HUES6 (cell line): ENCODE results near the gene KCNJ6.
"Not testable (repeated sequence)": the region's sequence is repeated elsewhere in the genome, so short reads cannot be mapped to it uniquely, and the experiment has no call there.

Experiments used
- H3K27ac ChIP-seq: 2 replicates; pipeline ENCODE4 v1.7.0; 2013; ENCODE audit warnings: low read depth, mild to moderate bottlenecking, low read length, inconsistent platforms
- H3K27me3 ChIP-seq: 2 replicates; pipeline ENCODE4 v1.6.1; 2013; ENCODE audit warnings: low read length; ENCODE audit not compliant: control insufficient read depth, insufficient read depth
- H3K36me3 ChIP-seq: 2 replicates; pipeline ENCODE4 v1.6.1; 2013; ENCODE audit warnings: low read length; ENCODE audit not compliant: control insufficient read depth, insufficient read depth
- H3K4me1 ChIP-seq: 2 replicates; pipeline ENCODE4 v1.6.1; 2013; ENCODE audit warnings: low read length; ENCODE audit not compliant: control insufficient read depth, insufficient read depth
- H3K4me3 ChIP-seq: 2 replicates; pipeline ENCODE4 v1.5.1; 2013; ENCODE audit warnings: low read depth, low read length
- H3K9ac ChIP-seq: one replicate; pipeline ENCODE4 v1.6.1; 2013; ENCODE audit warnings: mild to moderate bottlenecking, low read length
- H3K9me3 ChIP-seq: 2 replicates; pipeline ENCODE4 v1.6.1; 2013; ENCODE audit warnings: low read depth, low read length; ENCODE audit not compliant: control insufficient read depth, insufficient read depth

KCNJ6 gene

DNA sequence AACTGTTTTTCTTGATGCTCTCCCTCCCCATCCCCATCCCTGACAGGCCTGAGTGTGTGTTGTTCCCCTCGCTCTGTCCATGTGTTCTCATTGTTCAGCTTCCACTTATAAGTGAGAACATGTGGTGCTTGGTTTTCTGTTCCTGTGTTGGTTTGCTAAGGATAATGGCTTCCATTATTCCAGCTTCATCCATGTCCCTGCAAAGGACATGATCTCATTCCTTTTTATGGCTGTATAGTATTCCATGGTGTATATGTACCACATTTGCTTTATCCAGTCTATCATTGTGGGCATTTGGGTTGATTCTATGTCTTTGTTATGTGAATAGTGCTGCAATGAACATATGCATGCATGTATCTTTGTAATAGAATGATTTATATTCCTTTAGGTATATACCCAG lies 254.0 kb downstream of the KCNJ6 start:
- Histone ChIP-seq H3K9me3 (peaks cover 13% of the 10 kb centered on the region; the same call in 1 of the 2 replicates), H3K4me1 (peaks cover 16% of the 10 kb centered on the region; the same call in 1 of the 2 replicates)
- H3K9ac ChIP-seq, H3K4me3 ChIP-seq, H3K36me3 ChIP-seq, H3K27me3 ChIP-seq, H3K27ac ChIP-seq: not testable (repeated sequence)

DNA sequence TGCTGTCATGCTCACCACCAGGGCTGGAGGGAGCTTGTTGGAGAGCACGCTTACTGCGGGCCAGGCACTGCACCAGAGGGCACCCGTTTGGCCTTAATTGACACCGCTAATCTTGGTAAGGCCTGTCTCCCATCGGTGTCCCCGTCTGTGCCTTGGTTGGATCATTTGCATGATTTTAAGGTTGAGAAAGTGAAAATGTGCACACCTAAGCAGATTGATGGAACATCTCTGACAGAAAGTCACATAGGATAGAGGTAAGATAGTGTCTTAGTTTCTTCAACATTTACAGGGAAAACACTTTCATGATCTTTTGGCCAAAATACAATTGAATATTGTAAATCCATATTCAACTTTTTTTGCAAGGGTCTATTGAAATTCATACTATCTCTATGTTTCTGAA lies 255.5 kb downstream of the KCNJ6 start:
- Histone ChIP-seq H3K4me3 (no peak overlapping the region), H3K9ac (no peak overlapping the region), H3K27me3 (no peaks in the 10 kb centered on the region; the same call in 1 of the 2 replicates), H3K9me3 (peaks cover 7% of the 10 kb centered on the region; the same call in 1 of the 2 replicates), H3K36me3 (no peaks in the 10 kb centered on the region), H3K27ac (no peak overlapping the region), H3K4me1 (peaks cover 10% of the 10 kb centered on the region; the same call in 1 of the 2 replicates)

- H3K9ac ChIP-seq = no peak overlapping the region
- no peaks in the 10 kb centered on the region for H3K9me3 ChIP-seq
- no peaks in the 10 kb centered on the region for H3K36me3 ChIP-seq
- no peak overlapping the region for H3K27ac ChIP-seq
- H3K4me3 ChIP-seq = no peak overlapping the region
- no peaks in the 10 kb centered on the region for H3K27me3 ChIP-seq
- H3K4me1 ChIP-seq = peaks cover 7% of the 10 kb centered on the region; the same call in 1 of the 2 replicates
Measured at GRCh38 chr21:37659874-37660273, 256.4 kb downstream of the KCNJ6 start.

GRCh38 chr21:37658817-37659458 lies 257.3 kb downstream of the KCNJ6 start:
- Histone ChIP-seq H3K9ac (no peak overlapping the region), H3K27me3 (no peaks in the 10 kb centered on the region), H3K9me3 (no peaks in the 10 kb centered on the region), H3K4me1 (peaks cover 7% of the 10 kb centered on the region; the same call in 1 of the 2 replicates), H3K4me3 (no peak overlapping the region), H3K36me3 (no peaks in the 10 kb centered on the region), H3K27ac (no peak overlapping the region)

GRCh38 chr21:37658121-37658816 lies 258.0 kb downstream of the KCNJ6 start:
- Histone ChIP-seq H3K9me3 (no peaks in the 10 kb centered on the region), H3K4me3 (no peak overlapping the region), H3K27ac (no peak overlapping the region), H3K9ac (no peak overlapping the region), H3K4me1 (peaks cover 7% of the 10 kb centered on the region; the same call in 1 of the 2 replicates), H3K36me3 (no peaks in the 10 kb centered on the region), H3K27me3 (no peaks in the 10 kb centered on the region)

DNA sequence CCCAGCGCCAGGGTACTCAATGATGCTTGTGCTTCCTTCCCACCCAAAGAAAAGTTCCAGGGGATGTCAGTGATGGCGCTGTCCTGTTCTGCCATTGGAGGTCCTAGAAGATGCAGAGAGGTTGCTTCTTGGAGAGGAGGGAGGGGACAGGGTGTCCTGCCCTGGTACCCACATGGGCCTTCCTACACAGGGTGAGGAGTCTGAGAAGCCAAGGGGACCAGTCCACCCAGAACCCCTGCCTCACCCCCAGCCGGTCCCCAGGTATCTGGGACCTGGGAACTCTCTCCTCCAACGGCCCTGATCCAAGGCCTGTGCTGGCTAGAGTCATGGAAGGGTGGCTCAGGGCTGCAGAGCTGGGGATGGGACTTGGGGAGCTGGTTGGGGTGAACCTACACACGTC lies 259.4 kb downstream of the KCNJ6 start:
- no peak overlapping the region for H3K4me3 ChIP-seq
- H3K36me3 ChIP-seq = no peaks in the 10 kb centered on the region
- no peak overlapping the region for H3K27ac ChIP-seq
- H3K9me3 ChIP-seq = no peaks in the 10 kb centered on the region
- H3K4me1 ChIP-seq = peaks cover 7% of the 10 kb centered on the region; the same call in 1 of the 2 replicates
- H3K27me3 ChIP-seq = no peaks in the 10 kb centered on the region
- H3K9ac ChIP-seq = no peak overlapping the region

- H3K9me3 ChIP-seq = no peaks in the 10 kb centered on the region
- no peaks in the 10 kb centered on the region for H3K36me3 ChIP-seq
- peaks cover 7% of the 10 kb centered on the region; the same call in 1 of the 2 replicates for H3K4me1 ChIP-seq
- no peaks in the 10 kb centered on the region for H3K27me3 ChIP-seq
- H3K27ac ChIP-seq = no peak overlapping the region
- H3K9ac ChIP-seq = no peak overlapping the region
- no peak overlapping the region for H3K4me3 ChIP-seq
Measured at GRCh38 chr21:37655611-37656300, 260.5 kb downstream of the KCNJ6 start.

DNA sequence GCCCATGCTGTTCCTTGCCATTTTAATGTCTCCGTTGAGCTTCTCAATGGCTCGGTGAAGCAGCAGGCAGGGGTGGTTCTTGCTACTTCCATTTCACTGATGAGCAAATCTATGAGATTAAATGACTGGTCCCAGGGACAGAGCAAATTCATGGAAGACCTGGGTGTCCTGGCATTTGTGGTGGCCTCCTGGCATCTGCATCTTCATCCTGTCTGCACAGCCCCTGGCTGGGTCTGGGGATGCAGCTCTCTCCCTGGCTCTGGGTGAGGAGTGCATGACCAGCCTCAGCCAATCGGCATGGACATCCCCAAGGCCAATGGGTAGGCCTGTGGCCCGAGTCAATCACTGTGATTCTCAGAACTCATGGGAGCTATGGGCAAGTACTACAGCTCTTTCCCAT lies 261.7 kb downstream of the KCNJ6 start:
- Histone ChIP-seq H3K9me3 (no peaks in the 10 kb centered on the region), H3K36me3 (no peaks in the 10 kb centered on the region), H3K4me1 (peaks cover 7% of the 10 kb centered on the region; the same call in 1 of the 2 replicates), H3K27me3 (no peaks in the 10 kb centered on the region), H3K4me3 (no peak overlapping the region), H3K27ac (no peak overlapping the region), H3K9ac (no peak overlapping the region)

DNA sequence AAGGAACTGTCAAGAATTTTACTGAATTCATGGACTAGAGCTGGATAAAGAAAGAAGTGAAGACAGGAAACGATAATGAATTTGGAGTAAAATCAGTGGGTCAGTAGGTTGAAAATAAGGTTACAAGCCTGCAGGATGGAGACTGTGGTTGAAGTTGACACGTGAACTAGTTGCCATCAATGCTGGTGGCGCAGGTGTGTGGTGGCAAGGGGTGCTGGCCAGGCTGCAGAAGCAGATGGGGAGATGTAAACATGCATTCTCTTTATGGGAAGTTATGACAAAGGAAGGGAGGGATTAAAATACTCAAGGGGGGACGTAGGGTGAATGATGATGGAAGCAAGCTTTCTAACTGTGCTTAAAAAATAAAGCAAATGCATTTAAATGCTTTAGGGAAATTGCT lies 263.1 kb downstream of the KCNJ6 start:
- 0 out of 2 replicates have a peak, but pooled peaks cover 2% of the 10 kb centered on the region for H3K4me1 ChIP-seq
- H3K9ac ChIP-seq = no peak overlapping the region
- H3K27me3 ChIP-seq = no peaks in the 10 kb centered on the region
- no peaks in the 10 kb centered on the region for H3K36me3 ChIP-seq
- no peak overlapping the region for H3K4me3 ChIP-seq
- no peaks in the 10 kb centered on the region for H3K9me3 ChIP-seq
- H3K27ac ChIP-seq = no peak overlapping the region

GRCh38 chr21:37647781-37648180 lies 268.5 kb downstream of the KCNJ6 start:
- Histone ChIP-seq H3K36me3 (no peaks in the 10 kb centered on the region), H3K4me1 (no peaks in the 10 kb centered on the region; the same call in 1 of the 2 replicates), H3K9ac (no peak overlapping the region), H3K27me3 (no peaks in the 10 kb centered on the region), H3K9me3 (peaks cover 3% of the 10 kb centered on the region; the same call in 1 of the 2 replicates), H3K27ac (no peak overlapping the region), H3K4me3 (no peak overlapping the region)

GRCh38 chr21:37646761-37647160 lies 269.5 kb downstream of the KCNJ6 start:
- H3K9ac ChIP-seq, H3K4me1 ChIP-seq, H3K27ac ChIP-seq, H3K36me3 ChIP-seq, H3K9me3 ChIP-seq, H3K27me3 ChIP-seq, H3K4me3 ChIP-seq: not testable (repeated sequence)
